Panc1 (cell line): ENCODE measurements around the gene PDIK1L. TPM values are rescaled to one million over a fixed set of nuclear protein-coding genes. Genes with fewer than 3 reads are reported as not detected.

ENCODE experiments used
- ATAC-seq: fragments of 200-7000 bp; cut with Tn5 transposase; 2 replicates; pipeline ENCODE4 v1.9.1; 2020; ENCODE audit warnings: mild to moderate bottlenecking, moderate library complexity
- BruUV-seq: library from RNA; stranded (reverse); fragments of 400-500 nt; replicated peaks from 2 replicates; lab custom pipeline; 2021; lab: Mats Ljungman, UMichigan
- CTCF ChIA-PET: fragments of 300-600 bp; sonication (Branson Sonifier 250); formaldehyde crosslinking; loops from one replicate; lab custom pipeline; 2022; ENCODE audit warnings: antibody characterized with exemption; lab: Charles Lee
- POLR2A ChIA-PET: fragments of 300-600 bp; sonication (Branson Sonifier 250); formaldehyde crosslinking; loops from one replicate; lab custom pipeline; 2022; ENCODE audit warnings: antibody characterized with exemption; lab: Charles Lee
- DNase-seq: peaks from one replicate; pipeline ENCODE4 v3.0.0-alpha.2; 2010; ENCODE audit warnings: low read depth, low spot score
- H3K27ac ChIP-seq: 2 replicates; pipeline ENCODE4 v1.5.1; 2011; ENCODE audit warnings: mild to moderate bottlenecking, low read length, inconsistent platforms
- H3K27me3 ChIP-seq: fragments of 200-500 bp; sonication (Bioruptor generic); 2 replicates; pipeline ENCODE4 v1.6.0; 2014; ENCODE audit warnings: low read length, inconsistent platforms; ENCODE audit not compliant: control insufficient read depth, insufficient read depth
- H3K36me3 ChIP-seq: fragments of 200-500 bp; sonication (Bioruptor generic); 2 replicates; pipeline ENCODE4 v1.5.1; 2014; ENCODE audit warnings: inconsistent platforms, mild to moderate bottlenecking, low read length, moderate library complexity; ENCODE audit not compliant: control insufficient read depth, insufficient read depth
- H3K4me1 ChIP-seq: 2 replicates; pipeline ENCODE4 v1.5.1; 2011; ENCODE audit warnings: inconsistent platforms, mild to moderate bottlenecking, low read length, moderate library complexity; ENCODE audit not compliant: control insufficient read depth, insufficient read depth
- H3K4me3 ChIP-seq, 2 experiments: 2 replicates each; pipeline ENCODE4 v1.5.1; 2011 to 2012; ENCODE audit warnings: low read depth in 2 of 2, low read length in 2 of 2, mild to moderate bottlenecking in 2 of 2, inconsistent platforms in 1 of 2, moderate library complexity in 1 of 2
- H3K9me3 ChIP-seq: fragments of 200-500 bp; sonication (Bioruptor generic); 2 replicates; pipeline ENCODE4 v1.5.1; 2014; ENCODE audit warnings: low read depth, mild to moderate bottlenecking, inconsistent platforms, low read length, moderate library complexity; ENCODE audit not compliant: control insufficient read depth, insufficient read depth
- POLR2AphosphoS5 ChIP-seq: IDR thresholded peaks from 2 replicates; pipeline ENCODE4 v1.6.1; 2012; ENCODE audit warnings: mild to moderate bottlenecking, low read depth, low read length, moderate library complexity
- SIN3A ChIP-seq: IDR thresholded peaks from 2 replicates; pipeline ENCODE4 v1.6.1; 2012; ENCODE audit warnings: low read depth, mild to moderate bottlenecking, low read length, moderate library complexity, borderline replicate concordance; ENCODE audit not compliant: insufficient read depth
- TCF7L2 ChIP-seq: IDR thresholded peaks from 2 replicates; pipeline ENCODE4 v1.6.1; 2011; ENCODE audit warnings: mild to moderate bottlenecking, low read depth, low read length, inconsistent platforms
- in situ Hi-C: cut with HindIII; loops from 2 replicates; pipeline ENCODE4 v1.10.0; 2016; ENCODE audit warnings: low sequenced_read_pairs, low pct_unique_long_range_greater_than_20kb
- intact Hi-C: fragments of 100-400 bp; cut with micrococcal nuclease; formaldehyde crosslinking; loops from one replicate; pipeline ENCODE4 v1.10.0; 2022; ENCODE audit not compliant: unreplicated experiment
- total RNA-seq: library from RNA; stranded (reverse); gene quantifications from one replicate; pipeline ENCODE4 v1.2.1, GENCODE V29; 2021; ENCODE audit not compliant: unreplicated experiment
- TF ChIP-seq, protein P1 (sequence below): fragments of 450-650 bp; IDR thresholded peaks from 2 replicates; pipeline ENCODE4 v1.5.1; 2017; ENCODE audit warnings: mild to moderate bottlenecking
- TF ChIP-seq, protein P2 (sequence below), 2 experiments: IDR thresholded peaks; 2 replicates each; pipeline ENCODE4 v1.6.1; 2011 to 2012; ENCODE audit warnings: low read depth in 2 of 2, control low read depth in 1 of 2, low read length in 1 of 2, mild to moderate bottlenecking in 1 of 2, moderate library complexity in 1 of 2; ENCODE audit not compliant: insufficient read depth in 1 of 2

The PDIK1L gene
- total RNA-seq, 1 experiment from 2014 or later = 8.0 TPM

DNA sequence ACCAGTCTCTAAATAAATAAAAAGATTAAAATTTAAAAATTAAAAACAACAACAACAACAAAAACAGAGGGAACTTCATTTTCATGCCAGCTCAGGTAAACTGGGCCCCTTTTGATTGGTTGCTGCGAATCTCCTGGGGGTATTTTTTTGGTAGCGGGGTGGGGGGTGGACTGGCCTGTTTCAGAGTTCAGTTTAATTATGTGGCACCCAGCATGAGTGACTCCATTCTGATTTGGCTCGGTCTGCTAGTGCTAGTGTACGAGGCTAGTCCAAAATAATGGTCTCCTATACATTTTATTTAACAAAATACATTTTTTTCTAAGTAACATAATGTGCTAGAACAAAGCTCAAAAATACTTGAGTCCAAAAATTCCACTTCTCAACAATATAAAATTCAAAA lies 18.2 kb downstream of the PDIK1L start:
- Histone ChIP-seq H3K4me3 (no peak overlapping the region), H3K27me3 (no peaks in the 10 kb centered on the region), H3K36me3 (no peaks in the 10 kb centered on the region), H3K4me1 (peaks cover 11% of the 10 kb centered on the region), H3K9me3 (no peaks in the 10 kb centered on the region), H3K27ac (no peak overlapping the region)
- BruUV-seq = no TSS peak
- ATAC-seq = no peak
- intact Hi-C loops = no loop called here
- in situ Hi-C loops = no loop called here
- POLR2A ChIA-PET = interaction anchor here (0.7 to 1.2 kb wide), 2 partner anchors 17 to 23 kb away, joined by 4 to 10 read pairs; no protein-coding TSS in a partner anchor
- TF ChIP-seq, protein P1, sequence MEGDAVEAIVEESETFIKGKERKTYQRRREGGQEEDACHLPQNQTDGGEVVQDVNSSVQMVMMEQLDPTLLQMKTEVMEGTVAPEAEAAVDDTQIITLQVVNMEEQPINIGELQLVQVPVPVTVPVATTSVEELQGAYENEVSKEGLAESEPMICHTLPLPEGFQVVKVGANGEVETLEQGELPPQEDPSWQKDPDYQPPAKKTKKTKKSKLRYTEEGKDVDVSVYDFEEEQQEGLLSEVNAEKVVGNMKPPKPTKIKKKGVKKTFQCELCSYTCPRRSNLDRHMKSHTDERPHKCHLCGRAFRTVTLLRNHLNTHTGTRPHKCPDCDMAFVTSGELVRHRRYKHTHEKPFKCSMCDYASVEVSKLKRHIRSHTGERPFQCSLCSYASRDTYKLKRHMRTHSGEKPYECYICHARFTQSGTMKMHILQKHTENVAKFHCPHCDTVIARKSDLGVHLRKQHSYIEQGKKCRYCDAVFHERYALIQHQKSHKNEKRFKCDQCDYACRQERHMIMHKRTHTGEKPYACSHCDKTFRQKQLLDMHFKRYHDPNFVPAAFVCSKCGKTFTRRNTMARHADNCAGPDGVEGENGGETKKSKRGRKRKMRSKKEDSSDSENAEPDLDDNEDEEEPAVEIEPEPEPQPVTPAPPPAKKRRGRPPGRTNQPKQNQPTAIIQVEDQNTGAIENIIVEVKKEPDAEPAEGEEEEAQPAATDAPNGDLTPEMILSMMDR = no peak
- no peak for TF ChIP-seq POLR2AphosphoS5
- TF ChIP-seq, protein P2, sequence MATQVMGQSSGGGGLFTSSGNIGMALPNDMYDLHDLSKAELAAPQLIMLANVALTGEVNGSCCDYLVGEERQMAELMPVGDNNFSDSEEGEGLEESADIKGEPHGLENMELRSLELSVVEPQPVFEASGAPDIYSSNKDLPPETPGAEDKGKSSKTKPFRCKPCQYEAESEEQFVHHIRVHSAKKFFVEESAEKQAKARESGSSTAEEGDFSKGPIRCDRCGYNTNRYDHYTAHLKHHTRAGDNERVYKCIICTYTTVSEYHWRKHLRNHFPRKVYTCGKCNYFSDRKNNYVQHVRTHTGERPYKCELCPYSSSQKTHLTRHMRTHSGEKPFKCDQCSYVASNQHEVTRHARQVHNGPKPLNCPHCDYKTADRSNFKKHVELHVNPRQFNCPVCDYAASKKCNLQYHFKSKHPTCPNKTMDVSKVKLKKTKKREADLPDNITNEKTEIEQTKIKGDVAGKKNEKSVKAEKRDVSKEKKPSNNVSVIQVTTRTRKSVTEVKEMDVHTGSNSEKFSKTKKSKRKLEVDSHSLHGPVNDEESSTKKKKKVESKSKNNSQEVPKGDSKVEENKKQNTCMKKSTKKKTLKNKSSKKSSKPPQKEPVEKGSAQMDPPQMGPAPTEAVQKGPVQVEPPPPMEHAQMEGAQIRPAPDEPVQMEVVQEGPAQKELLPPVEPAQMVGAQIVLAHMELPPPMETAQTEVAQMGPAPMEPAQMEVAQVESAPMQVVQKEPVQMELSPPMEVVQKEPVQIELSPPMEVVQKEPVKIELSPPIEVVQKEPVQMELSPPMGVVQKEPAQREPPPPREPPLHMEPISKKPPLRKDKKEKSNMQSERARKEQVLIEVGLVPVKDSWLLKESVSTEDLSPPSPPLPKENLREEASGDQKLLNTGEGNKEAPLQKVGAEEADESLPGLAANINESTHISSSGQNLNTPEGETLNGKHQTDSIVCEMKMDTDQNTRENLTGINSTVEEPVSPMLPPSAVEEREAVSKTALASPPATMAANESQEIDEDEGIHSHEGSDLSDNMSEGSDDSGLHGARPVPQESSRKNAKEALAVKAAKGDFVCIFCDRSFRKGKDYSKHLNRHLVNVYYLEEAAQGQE (IDR thresholded peaks at IDR 0.05; ENCODE audit: insufficient read depth in 1 of 2, low read depth in 2 of 2, low read length in 1 of 2) = no peak
- TF ChIP-seq TCF7L2 = no peak
- TF ChIP-seq SIN3A = no peak
- no peak for DNase-seq
- CTCF ChIA-PET = interaction anchor here (0.7 kb wide), 1 partner anchor 39 kb away, joined by 3 read pairs; no protein-coding TSS in a partner anchor

DNA sequence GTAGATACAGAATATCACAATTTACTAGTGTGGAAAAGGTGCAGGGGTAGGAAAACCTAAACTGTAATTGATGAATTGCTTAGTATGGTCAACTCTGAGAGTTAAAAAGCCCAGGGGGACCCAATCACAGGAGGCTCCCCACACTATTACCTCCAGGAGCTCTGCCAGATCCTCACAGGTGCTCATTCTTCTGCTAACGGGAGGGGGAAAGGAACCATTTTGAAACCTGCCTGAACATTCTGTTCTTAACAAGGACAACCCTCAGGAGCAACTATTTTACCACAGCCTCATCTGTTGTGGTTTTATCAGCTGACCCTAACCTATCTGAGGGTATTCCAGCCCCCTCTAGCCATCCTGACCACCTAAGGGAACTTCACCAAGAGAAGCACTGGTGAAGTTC lies 19.1 kb downstream of the PDIK1L start:
- Histone ChIP-seq H3K27me3 (no peaks in the 10 kb centered on the region), H3K4me1 (peaks cover 10% of the 10 kb centered on the region), H3K4me3 (no peak overlapping the region), H3K27ac (no peak overlapping the region), H3K9me3 (no peaks in the 10 kb centered on the region), H3K36me3 (no peaks in the 10 kb centered on the region)
- BruUV-seq = no TSS peak
- ATAC-seq = no peak
- TF ChIP-seq, protein P2 (IDR thresholded peaks at IDR 0.05; ENCODE audit: insufficient read depth in 1 of 2, low read depth in 2 of 2, low read length in 1 of 2) = no peak
- TF ChIP-seq TCF7L2 (no peak), POLR2AphosphoS5 (no peak), SIN3A (no peak)
- TF ChIP-seq, protein P1 = no peak
- ChIA-PET POLR2A (interaction anchor here (0.6 to 1.2 kb wide), 2 partner anchors 17 to 45 kb away, joined by 7 to 10 read pairs; no protein-coding TSS in a partner anchor), CTCF (interaction anchor here (0.6 kb wide), 1 partner anchor 8 kb away, joined by 3 read pairs; no protein-coding TSS in a partner anchor)
- in situ Hi-C loops (no loop called here), intact Hi-C loops (no loop called here)
- no peak for DNase-seq
